Keratinocyte (primary cell): Measurements from ENCODE around the gene TMEM186. TPM values are rescaled to one million over a fixed set of nuclear protein-coding genes. Genes with fewer than 3 reads are reported as not detected.
A peak's percentile ranks its signal among the peaks of the same experiment; 100 is the strongest.
"Not testable (repeated sequence)": the region's sequence is repeated elsewhere in the genome, so short reads cannot be mapped to it uniquely, and the experiment has no call there.

Experiments used
- DNase-seq: peaks from one replicate; pipeline ENCODE4 v3.0.0-alpha.2; 2011; ENCODE audit warnings: low read depth, missing footprints, low spot score
- FAIRE-seq: peaks from 2 replicates; lab custom pipeline; 2011; peaks lifted over from hg19 to GRCh38; lab: Jason Lieb, UNC
- H2AFZ ChIP-seq: 2 replicates; pipeline ENCODE4 v1.6.0; 2012; ENCODE audit warnings: low read length, control low read depth, inconsistent platforms; ENCODE audit not compliant: control insufficient read depth
- H3K27ac ChIP-seq: 2 replicates; pipeline ENCODE4 v1.5.1; 2011; ENCODE audit warnings: low read length; ENCODE audit not compliant: control insufficient read depth, insufficient read depth
- H3K27me3 ChIP-seq: 3 replicates; pipeline ENCODE4 v1.6.0; 2011; ENCODE audit warnings: low read length; ENCODE audit not compliant: control insufficient read depth, insufficient read depth; ENCODE audit errors: extremely low read depth
- H3K36me3 ChIP-seq, 2 experiments: 2 replicates in 1 of 2; 3 replicates in 1 of 2; pipeline ENCODE4 v1.5.1; 2011; ENCODE audit warnings: low read length in 2 of 2, mild to moderate bottlenecking in 1 of 2; ENCODE audit not compliant: control insufficient read depth in 2 of 2, insufficient read depth in 2 of 2; ENCODE audit errors: extremely low read depth in 1 of 2
- H3K4me1 ChIP-seq: 3 replicates; pipeline ENCODE4 v1.5.1; 2011; ENCODE audit warnings: low read length; ENCODE audit not compliant: control insufficient read depth, insufficient read depth; ENCODE audit errors: extremely low read depth
- H3K4me2 ChIP-seq: 3 replicates; pipeline ENCODE4 v1.6.0; 2011; ENCODE audit warnings: low read depth, low read length; ENCODE audit not compliant: control insufficient read depth, insufficient read depth; ENCODE audit errors: extremely low read depth
- H3K4me3 ChIP-seq, 3 experiments: fragments of 200-600 bp in 1 of 3; sonication (generic) in 1 of 3; 2 replicates in 2 of 3; 3 replicates in 1 of 3; pipeline ENCODE4 v1.5.1; 2011 to 2016; ENCODE audit warnings: low read length in 3 of 3, mild to moderate bottlenecking in 3 of 3, control low read depth in 2 of 3, inconsistent platforms in 1 of 3, low read depth in 1 of 3, mixed read lengths in 1 of 3, mixed run types in 1 of 3, moderate library complexity in 1 of 3; ENCODE audit not compliant: control insufficient read depth in 2 of 3, insufficient read depth in 2 of 3; ENCODE audit errors: extremely low read depth in 1 of 3
- H3K79me2 ChIP-seq: 2 replicates; pipeline ENCODE4 v1.6.0; 2012; ENCODE audit warnings: low read length; ENCODE audit not compliant: control insufficient read depth, insufficient read depth
- H3K9ac ChIP-seq: 3 replicates; pipeline ENCODE4 v1.6.0; 2011; ENCODE audit warnings: low read length; ENCODE audit not compliant: control insufficient read depth, insufficient read depth; ENCODE audit errors: extremely low read depth
- H3K9me1 ChIP-seq: 3 replicates; pipeline ENCODE4 v1.6.0; 2011; ENCODE audit warnings: low read length; ENCODE audit not compliant: control insufficient read depth, insufficient read depth; ENCODE audit errors: extremely low read depth
- H3K9me3 ChIP-seq: 2 replicates; pipeline ENCODE4 v1.5.1; 2012; ENCODE audit warnings: low read depth, low read length; ENCODE audit not compliant: control insufficient read depth
- H4K20me1 ChIP-seq: 3 replicates; pipeline ENCODE4 v1.6.0; 2011; ENCODE audit warnings: low read length; ENCODE audit not compliant: control insufficient read depth, insufficient read depth; ENCODE audit errors: extremely low read depth
- EZH2 ChIP-seq: IDR thresholded peaks from one replicate; pipeline ENCODE4 v1.6.1; 2012; ENCODE audit warnings: inconsistent platforms, mild to moderate bottlenecking, low read length, moderate library complexity
- dilution Hi-C: fragments of 300-500 bp; cut with MboI; formaldehyde crosslinking; loops from one replicate; pipeline ENCODE4 v1.7.0; 2020; ENCODE audit warnings: low sequenced_read_pairs; ENCODE audit not compliant: extremely low pct_ligation_motif_present
- polyA plus RNA-seq, 5 experiments: library from polyadenylated mRNA; depleted of rRNA in 3 of 5; stranded (reverse) in 3 of 5; stranded (forward) in 1 of 5; unstranded in 1 of 5; fragments of >200 nt; gene quantifications; 1 replicate in 1 of 5; 2 replicates in 3 of 5; 3 replicates in 1 of 5; pipeline versions ENCODE4 v1.2.1 to v1.2.3, GENCODE V29; 2011 to 2012; ENCODE audit warnings: missing spikeins in 2 of 5, low read depth in 1 of 5, low replicate concordance in 1 of 5
- TF ChIP-seq, protein P1 (sequence below), 3 experiments: IDR thresholded peaks in 1 of 3; conservative IDR thresholded peaks in 1 of 3; optimal IDR thresholded peaks in 1 of 3; 2 replicates in 2 of 3; 3 replicates in 1 of 3; pipeline versions ENCODE3 to v1.5.1; 2011; ENCODE audit warnings: low read length in 3 of 3, mild to moderate bottlenecking in 3 of 3, moderate library complexity in 2 of 3, control low read depth in 1 of 3, inconsistent platforms in 1 of 3; ENCODE audit not compliant: insufficient read depth in 2 of 3; ENCODE audit errors: extremely low read depth in 1 of 3

The TMEM186 gene
- polyA plus RNA-seq, 1 donor (not counting 4 experiments of a cell fraction or from before 2014, with no cell fraction given): 8.1 TPM

DNA sequence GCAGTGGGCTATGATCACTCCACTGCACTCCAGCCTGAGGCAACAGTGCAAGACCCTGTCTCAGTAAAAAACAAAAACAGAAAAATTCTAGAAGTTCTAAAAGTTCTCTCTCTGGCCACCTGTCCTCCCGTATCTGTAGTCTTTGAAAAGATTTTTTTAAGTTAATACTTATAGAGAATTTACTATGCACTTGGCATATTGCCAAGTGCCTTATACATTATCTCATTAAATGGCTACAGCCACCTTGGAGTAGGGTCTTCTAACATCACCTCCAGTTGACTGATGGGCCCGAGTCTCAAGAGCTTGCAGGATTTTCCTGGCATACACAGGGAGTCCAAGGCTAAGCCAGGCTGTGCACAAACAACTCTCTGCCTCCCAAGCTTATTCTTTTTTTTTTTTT lies 44.7 kb downstream of the TMEM186 start:
- DNase-seq (no peak), FAIRE-seq (no peak)
- TF ChIP-seq, protein P1, sequence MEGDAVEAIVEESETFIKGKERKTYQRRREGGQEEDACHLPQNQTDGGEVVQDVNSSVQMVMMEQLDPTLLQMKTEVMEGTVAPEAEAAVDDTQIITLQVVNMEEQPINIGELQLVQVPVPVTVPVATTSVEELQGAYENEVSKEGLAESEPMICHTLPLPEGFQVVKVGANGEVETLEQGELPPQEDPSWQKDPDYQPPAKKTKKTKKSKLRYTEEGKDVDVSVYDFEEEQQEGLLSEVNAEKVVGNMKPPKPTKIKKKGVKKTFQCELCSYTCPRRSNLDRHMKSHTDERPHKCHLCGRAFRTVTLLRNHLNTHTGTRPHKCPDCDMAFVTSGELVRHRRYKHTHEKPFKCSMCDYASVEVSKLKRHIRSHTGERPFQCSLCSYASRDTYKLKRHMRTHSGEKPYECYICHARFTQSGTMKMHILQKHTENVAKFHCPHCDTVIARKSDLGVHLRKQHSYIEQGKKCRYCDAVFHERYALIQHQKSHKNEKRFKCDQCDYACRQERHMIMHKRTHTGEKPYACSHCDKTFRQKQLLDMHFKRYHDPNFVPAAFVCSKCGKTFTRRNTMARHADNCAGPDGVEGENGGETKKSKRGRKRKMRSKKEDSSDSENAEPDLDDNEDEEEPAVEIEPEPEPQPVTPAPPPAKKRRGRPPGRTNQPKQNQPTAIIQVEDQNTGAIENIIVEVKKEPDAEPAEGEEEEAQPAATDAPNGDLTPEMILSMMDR (optimal IDR thresholded peaks at IDR 0.05 in 1 of 3, IDR thresholded peaks at IDR 0.05 in 1 of 3, conservative IDR thresholded peaks at IDR 0.05 in 1 of 3; ENCODE audit: extremely low read depth in 1 of 3, insufficient read depth in 2 of 3, low read length in 3 of 3): no peak
- no peak for TF ChIP-seq EZH2
- no peaks in the 10 kb centered on the region for H4K20me1 ChIP-seq
- H3K4me2 ChIP-seq: no peak overlapping the region
- no peak overlapping the region for H3K9ac ChIP-seq
- no peak overlapping the region for H3K4me3 ChIP-seq
- no peaks in the 10 kb centered on the region for H3K27me3 ChIP-seq
- peaks cover 12% of the 10 kb centered on the region for H3K4me1 ChIP-seq
- H3K27ac ChIP-seq: no peak overlapping the region
- no peaks in the 10 kb centered on the region for H3K9me1 ChIP-seq
- H3K79me2 ChIP-seq: no peaks in the 10 kb centered on the region
- H3K9me3 ChIP-seq: no peaks in the 10 kb centered on the region
- no peak overlapping the region for H2AFZ ChIP-seq
- dilution Hi-C loops: no loop called here
- peaks cover 0 to 5% of the 10 kb centered on the region in 2 experiments for H3K36me3 ChIP-seq

GRCh38 chr16:8751481-8752311 lies 45.7 kb downstream of the TMEM186 start:
- DNase-seq (peak; percentile 26), FAIRE-seq (peak; percentile 79)
- no peak for TF ChIP-seq EZH2
- TF ChIP-seq, protein P1 (optimal IDR thresholded peaks at IDR 0.05 in 1 of 3, IDR thresholded peaks at IDR 0.05 in 1 of 3, conservative IDR thresholded peaks at IDR 0.05 in 1 of 3; ENCODE audit: extremely low read depth in 1 of 3, insufficient read depth in 2 of 3, low read length in 3 of 3): no peak
- Histone ChIP-seq H3K4me2 (peak overlapping the region; percentile 17), H2AFZ (no peak overlapping the region), H3K27ac (peak overlapping the region; percentile 9), H3K36me3 (peaks cover 0 to 3% of the 10 kb centered on the region in 2 experiments), H3K4me3 (no peak overlapping the region), H4K20me1 (no peaks in the 10 kb centered on the region), H3K9me3 (no peaks in the 10 kb centered on the region), H3K79me2 (no peaks in the 10 kb centered on the region), H3K27me3 (no peaks in the 10 kb centered on the region), H3K9me1 (no peaks in the 10 kb centered on the region), H3K9ac (no peak overlapping the region), H3K4me1 (peaks cover 12% of the 10 kb centered on the region)
- dilution Hi-C loops: no loop called here

DNA sequence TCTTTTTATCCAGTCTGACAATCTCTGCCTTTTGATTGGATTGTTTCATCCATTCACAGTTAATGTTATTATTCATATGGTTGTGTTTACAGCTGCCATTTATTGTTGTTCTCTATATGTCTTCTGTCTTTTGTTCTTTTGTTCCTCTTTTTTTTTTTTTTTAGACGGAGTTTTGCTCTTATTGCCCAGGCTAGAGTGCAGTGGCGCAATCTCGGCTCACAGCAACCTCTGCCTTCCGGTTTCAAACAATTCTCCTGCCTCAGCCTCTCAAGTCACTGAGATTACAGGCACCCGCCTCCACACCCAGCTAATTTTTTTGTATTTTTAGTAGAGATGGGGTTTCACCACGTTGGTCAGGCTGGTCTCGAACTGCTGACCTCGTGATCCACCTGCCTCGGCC lies 48.5 kb downstream of the TMEM186 start:
- dilution Hi-C loops, H4K20me1 ChIP-seq, H3K4me2 ChIP-seq, H3K27me3 ChIP-seq, FAIRE-seq, H3K27ac ChIP-seq, H3K9ac ChIP-seq, H3K79me2 ChIP-seq, H3K36me3 ChIP-seq, H3K9me1 ChIP-seq, H3K4me3 ChIP-seq, H3K9me3 ChIP-seq, H2AFZ ChIP-seq, DNase-seq: not testable (repeated sequence)
- peaks cover 12% of the 10 kb centered on the region for H3K4me1 ChIP-seq
